Testis (tissue), 2 donors: ENCODE measurements around the gene GNLY.

Experiments
- POLR2A ChIP-seq: fragments of 450-650 bp; IDR thresholded peaks from one replicate; pipeline ENCODE4 v1.6.1; 2017; ENCODE audit warnings: antibody characterized with exemption, mild to moderate bottlenecking, moderate library complexity
- TF ChIP-seq, protein P1 (sequence below), 3 experiments: fragments of 450-650 bp in 2 of 3; fragments of 200-600 bp in 1 of 3; sonication (generic) in 1 of 3; IDR thresholded peaks; one replicate each; pipeline ENCODE4 v1.5.1; 2016 to 2019; ENCODE audit warnings: antibody characterized with exemption in 3 of 3, mild to moderate bottlenecking in 2 of 3, moderate library complexity in 1 of 3

DNA sequence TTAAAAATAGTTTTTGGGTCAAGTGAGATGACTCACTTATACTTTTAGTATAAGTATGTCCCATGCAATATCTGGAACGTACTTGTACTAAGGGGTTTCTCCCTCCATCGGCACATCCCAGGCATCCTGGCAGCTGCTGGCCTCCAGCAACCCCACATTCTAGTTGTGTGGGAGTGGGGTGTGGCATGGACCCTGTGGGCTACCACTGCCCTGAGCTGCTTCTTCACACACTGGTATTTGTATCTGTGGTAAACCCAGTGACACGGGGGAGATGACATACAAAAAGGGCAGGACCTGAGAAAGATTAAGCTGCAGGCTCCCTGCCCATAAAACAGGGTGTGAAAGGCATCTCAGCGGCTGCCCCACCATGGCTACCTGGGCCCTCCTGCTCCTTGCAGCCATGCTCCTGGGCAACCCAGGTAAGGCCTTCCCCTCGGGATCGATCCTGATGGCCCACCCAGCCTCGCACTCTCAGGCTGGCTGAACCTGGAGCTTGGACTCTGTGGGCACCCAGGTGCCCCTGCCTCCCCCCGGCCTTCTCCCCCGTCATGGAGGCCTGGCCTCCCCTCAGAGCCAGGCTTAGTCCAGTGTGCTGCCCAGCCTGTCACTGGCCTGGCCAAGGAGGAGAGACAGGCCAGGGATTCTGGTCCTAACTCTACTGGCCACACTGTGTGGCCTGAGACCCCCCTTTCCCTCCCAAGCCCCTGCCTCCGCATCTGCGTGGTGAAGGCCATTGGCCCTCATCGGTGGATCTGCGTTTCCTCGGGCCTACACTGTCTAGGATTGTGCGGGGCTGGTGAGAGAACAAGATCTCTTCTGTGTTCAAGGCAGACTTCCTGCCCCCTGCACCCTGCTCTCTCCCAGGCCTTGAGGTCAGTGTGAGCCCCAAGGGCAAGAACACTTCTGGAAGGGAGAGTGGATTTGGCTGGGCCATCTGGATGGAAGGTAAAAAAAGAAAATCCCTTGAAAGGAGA, at the start of gene GNLY:
- no peak for TF ChIP-seq POLR2A
- TF ChIP-seq, protein P1, sequence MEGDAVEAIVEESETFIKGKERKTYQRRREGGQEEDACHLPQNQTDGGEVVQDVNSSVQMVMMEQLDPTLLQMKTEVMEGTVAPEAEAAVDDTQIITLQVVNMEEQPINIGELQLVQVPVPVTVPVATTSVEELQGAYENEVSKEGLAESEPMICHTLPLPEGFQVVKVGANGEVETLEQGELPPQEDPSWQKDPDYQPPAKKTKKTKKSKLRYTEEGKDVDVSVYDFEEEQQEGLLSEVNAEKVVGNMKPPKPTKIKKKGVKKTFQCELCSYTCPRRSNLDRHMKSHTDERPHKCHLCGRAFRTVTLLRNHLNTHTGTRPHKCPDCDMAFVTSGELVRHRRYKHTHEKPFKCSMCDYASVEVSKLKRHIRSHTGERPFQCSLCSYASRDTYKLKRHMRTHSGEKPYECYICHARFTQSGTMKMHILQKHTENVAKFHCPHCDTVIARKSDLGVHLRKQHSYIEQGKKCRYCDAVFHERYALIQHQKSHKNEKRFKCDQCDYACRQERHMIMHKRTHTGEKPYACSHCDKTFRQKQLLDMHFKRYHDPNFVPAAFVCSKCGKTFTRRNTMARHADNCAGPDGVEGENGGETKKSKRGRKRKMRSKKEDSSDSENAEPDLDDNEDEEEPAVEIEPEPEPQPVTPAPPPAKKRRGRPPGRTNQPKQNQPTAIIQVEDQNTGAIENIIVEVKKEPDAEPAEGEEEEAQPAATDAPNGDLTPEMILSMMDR (IDR thresholded peaks at IDR 0.05), result no peak
